GM19467 (cell line): Measurements from ENCODE around the gene INO80C.
"Not testable (repeated sequence)": the region's sequence is repeated elsewhere in the genome, so short reads cannot be mapped to it uniquely, and the experiment has no call there.

ENCODE experiments used
- ATAC-seq: cut with Tn5 transposase; IDR thresholded peaks from one replicate; pipeline ENCODE4 v1.9.1; 2021; ENCODE audit warnings: mild to moderate bottlenecking, moderate library complexity; ENCODE audit not compliant: unreplicated experiment

The INO80C gene

GRCh38 chr18:35463827-35464226 is 33.9 kb downstream of the INO80C start:
- ATAC-seq = no peak

DNA sequence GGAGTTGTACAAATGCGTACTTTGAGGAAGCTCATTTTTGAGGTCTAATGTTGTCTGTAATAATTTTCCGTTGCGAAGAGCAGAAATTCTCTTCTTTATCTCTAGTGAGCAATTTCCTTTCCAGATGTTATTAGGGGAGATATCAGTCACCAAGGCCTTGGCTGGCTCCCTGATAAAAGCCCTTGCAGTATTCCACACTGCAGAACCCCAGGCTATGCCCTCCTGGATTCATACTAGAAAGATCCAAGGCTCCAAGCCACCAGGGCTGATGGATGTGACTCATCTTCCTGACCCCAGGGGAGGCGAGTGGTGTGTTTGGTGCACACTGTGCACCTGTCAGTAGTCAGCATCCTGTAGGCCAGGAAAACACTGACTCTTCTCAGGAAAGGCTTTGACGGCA is 34.7 kb downstream of the INO80C start:
- ATAC-seq = no peak

- ATAC-seq = no peak
These were observed 37.0 kb downstream of the INO80C start for GRCh38 chr18:35460736-35461161.

- no peak for ATAC-seq
These were observed 37.8 kb downstream of the INO80C start for GRCh38 chr18:35459997-35460396.

GRCh38 chr18:35458677-35459441 is 38.9 kb downstream of the INO80C start:
- ATAC-seq = no peak

DNA sequence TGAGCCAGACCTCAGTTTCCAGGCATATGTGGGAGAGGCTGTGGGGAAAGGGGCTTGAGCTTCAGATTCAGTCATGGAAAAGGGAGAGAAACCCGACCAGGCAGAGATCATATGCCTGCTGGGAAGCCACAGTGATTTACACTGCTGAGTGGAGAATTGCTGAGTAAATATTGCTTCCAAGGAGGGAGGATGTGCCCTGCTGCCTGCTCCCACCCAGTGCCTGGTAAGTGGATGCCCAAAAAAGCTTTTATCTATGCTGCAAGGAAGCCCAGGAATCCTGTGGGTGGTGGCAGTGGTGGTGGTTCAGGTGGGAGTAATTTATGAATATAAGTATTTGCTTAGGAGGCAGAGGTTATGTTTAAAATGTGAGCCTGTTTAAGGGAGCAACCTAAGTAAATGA is 39.5 kb downstream of the INO80C start:
- no peak for ATAC-seq

GRCh38 chr18:35457140-35457704 is 40.5 kb downstream of the INO80C start:
- no peak for ATAC-seq

DNA sequence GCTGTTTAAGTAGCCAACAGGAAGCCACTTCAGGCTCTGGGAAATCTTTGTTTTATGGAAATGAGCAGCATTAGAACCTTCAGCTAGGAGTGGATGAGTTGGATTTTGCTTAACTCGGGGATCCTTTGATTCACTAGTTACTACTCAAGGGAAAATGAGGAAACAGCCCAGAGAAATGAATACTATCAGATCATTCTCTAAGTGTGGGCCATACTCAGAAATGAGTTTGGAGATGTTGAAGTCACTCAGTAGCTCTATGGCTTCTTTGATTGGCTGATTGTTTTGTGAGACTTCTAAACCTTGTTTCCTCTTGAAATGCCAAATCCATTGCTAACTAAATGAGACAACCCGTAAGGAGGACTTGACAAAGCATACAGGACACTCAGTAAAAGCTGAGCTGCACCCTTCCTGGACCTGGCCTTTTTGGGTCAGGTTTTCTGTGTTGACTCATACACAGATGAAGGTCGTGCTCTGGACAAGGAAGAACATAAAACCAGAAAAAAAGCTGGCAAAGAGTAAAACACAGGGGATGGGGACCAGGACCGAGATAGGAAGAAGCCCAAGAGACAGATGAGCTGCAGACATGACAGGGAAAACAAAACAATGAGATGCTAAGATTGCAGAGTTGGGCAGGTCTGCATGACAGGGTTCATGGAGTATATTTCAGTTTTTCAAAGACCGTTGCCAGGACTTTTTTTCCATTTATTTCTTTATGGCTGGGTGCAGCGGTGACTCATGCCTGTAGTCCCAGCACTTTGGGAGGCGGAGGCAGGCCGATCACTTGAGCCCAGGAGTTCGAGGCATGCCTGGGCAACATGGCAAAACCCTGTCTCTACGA is 41.6 kb downstream of the INO80C start:
- ATAC-seq = no peak

DNA sequence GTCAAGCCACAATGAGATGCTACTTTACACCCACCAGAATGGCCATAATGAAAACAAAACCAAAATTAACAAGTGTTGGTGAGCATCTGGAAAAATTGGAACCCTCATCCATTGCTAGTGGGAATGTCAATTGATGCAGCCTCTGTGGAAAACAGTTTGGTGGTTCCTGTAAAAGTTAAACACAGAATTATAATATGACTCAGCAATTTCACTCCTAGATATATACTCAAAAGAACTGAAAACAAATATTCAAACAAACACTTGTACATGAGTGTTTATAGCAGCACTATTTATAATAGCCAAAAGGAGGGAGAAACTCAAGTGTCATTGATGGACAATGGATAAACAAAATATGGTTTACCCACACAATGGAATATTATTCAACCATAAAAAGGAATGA is 43.0 kb downstream of the INO80C start:
- ATAC-seq = no peak

DNA sequence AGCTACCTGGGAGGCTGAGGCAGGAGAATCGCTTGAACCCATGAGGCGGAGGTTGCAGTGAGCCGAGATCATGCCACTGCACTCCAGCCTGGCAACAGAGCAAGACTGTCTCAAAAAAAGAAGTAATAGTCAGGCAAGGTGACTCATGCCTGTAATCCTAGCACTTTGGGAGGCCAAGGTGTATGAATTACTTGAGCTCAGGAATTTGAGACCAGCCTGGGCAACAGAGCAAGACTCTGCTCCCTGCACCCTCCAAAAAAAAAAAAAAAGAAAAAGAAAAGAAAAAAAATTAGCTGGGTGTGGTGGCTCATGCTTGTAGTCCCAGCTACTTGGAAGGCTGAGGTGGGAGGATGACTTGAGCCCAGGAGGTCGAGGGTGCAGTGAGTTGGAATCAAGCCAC is 44.7 kb downstream of the INO80C start:
- not testable (repeated sequence) for ATAC-seq

GRCh38 chr18:35451916-35452315 is 45.8 kb downstream of the INO80C start:
- ATAC-seq = no peak

DNA sequence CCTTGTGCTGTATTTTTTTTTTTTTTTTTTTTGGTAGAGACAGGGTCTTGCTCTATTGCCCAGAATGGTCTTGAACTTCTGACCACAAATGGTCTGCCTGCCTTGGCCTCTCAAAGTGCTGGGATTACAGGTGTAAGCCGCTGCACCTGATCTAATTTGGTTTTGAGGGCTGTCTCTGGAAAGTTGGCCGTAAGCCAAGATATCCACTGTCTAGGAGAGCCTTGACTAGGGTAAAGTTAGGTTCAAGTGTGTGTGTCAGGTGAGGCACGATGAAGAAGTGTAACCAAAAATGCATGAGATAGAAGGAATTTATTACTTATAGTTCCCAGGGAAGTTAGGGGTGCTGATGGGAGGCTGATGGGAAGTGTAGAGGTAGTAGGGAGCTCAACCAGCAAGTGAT is 46.7 kb downstream of the INO80C start:
- ATAC-seq = no peak

DNA sequence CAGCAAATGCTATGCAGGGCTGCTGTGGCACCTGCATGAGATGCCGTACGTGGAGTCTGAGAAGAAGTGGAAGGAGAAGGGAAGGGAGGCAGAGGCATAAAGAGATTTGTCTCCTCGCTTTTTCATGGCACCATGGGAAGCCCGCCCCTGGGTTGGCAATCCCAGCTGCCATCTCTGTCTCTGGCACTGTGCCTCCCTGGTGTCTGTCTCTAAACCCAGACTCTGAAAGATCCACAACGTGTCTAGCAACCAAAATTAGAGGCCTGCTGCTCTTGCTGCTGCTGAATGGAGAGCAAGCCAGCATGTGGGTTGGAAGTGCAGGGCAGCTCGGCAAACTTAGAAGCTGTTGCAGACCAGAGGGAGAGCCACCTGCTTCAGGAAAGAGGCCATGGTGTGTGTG is 53.1 kb downstream of the INO80C start:
- ATAC-seq = no peak

DNA sequence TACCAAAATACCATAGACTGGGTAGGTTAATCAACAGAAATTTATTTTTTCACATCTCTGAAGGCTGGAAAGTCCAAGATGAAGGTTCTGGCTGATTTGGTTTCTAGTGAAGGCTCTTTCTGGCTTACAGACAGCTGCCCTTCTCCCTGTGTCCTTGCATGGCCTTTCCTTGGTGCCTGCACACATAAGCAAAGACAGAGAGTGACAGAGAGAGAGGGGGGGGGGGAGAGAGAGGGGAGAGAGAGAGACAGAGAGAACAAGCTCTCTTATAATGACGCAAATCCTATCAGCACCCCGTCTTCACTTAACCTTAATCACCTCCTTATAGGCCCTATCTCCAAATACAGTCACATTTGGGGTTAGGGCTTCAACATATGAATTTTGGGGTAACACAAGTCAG is 53.9 kb downstream of the INO80C start:
- no peak for ATAC-seq

DNA sequence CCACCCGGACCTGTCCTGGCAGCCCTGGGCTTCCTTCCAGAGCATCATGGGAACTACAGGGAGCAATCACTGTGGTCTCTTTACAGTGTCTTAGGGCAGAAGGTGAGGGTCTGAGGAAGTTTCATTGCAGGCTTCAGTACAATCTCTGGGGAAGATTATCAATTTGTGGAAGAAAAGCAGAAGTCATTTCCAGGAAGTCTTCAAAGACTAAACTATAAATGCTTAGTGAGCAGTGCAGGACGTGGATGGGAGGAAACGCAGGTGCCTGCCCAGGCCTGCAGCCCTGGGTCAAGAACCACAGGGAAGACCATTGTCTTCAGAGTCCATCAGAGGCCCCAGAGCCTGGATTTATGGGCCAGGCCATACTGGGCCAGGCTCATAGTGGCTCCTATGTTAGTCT is 54.3 kb downstream of the INO80C start:
- no peak for ATAC-seq

GRCh38 chr18:35442701-35443100 is 55.1 kb downstream of the INO80C start:
- no peak for ATAC-seq

- ATAC-seq = no peak
These were observed 55.7 kb downstream of the INO80C start for GRCh38 chr18:35441857-35442595.

DNA sequence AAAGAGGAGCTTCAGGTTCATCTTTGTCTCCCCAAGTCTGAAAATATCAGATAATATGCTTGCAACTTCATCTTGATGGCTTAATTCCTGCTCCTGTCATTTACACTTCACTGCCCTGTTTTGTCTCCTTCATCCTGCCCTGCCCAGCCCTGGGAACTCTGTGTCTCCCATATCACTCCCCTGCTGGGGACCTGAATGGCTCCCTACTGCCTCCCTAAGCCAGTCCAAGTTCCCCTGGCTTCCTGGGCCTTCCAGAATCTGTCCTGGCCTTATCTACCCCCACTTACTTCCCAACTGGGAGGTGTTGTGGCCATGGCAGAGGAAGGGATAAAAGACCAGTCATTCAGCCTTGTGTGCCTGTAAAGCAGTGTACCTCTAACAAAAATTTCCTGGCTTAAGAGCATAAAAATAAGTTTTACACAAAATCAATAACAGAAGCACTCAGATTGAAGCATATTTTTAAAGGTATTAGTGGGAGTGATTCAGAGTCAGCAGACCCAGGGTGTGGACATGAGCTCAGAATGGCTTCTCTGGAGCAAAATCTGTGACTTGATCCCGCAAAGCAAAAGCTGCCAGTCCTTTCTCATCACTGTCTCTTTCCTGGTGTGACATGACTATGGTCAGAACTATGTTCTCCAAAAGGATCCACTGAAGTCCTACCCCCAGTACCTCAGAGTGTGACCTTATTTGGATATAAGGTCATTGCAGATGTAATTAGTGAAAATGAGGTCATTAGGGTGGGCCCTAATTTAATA is 59.1 kb downstream of the INO80C start:
- ATAC-seq = no peak

- no peak for ATAC-seq
These were observed 59.9 kb downstream of the INO80C start for GRCh38 chr18:35437836-35438235.

DNA sequence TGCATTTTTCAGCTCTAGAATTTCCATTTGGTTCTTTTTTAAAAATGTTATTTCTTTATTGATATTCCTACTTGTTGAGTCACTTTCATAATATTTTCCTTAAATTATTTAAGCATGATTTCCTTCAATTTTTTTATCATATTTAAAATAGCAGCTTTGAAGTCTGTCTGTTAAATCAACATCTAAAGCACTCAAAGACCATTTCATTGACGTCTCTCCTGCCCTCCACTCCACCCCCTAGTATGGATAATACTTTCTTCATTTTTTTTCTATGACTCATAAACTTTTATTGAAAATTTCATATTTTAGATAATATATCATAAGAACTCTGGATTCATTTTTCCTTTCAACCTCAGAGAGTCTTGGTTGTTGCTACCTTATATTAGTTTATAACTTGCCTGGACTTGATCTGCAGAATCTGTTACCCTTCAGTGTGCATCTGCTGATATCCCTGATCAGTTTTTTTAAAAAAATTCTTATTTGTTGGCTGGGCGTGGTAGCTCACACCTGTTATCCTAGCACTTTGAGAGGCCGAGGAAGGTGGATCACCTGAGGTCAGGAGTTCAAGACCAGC is 61.6 kb downstream of the INO80C start:
- ATAC-seq = no peak
